ENCODE results near the gene PHKG2. TPM values are rescaled to one million over a fixed set of nuclear protein-coding genes. Genes with fewer than 3 reads are reported as not detected.

The PHKG2 gene
- total RNA-seq: 16.4 and 20.8 TPM in 2 replicates

GRCh38 chr16:30747799-30748633 is at the start of gene PHKG2:
Gene PHKG2 (plus strand): TSS chr16:30748425. CDS start chr16:30748821, 396 bp downstream.

GRCh38 chr16:30698816-30699614 is 49.2 kb upstream of the PHKG2 start, which contains the start of gene SRCAP:
Gene SRCAP (plus strand): TSS chr16:30699171. CDS start chr16:30700825, 1,654 bp downstream.

GRCh38 chr16:30761928-30762902 is 14.0 kb downstream of the PHKG2 start, which contains the start of the genes CFAP119 and RNF40:
Gene CFAP119 (minus strand): TSS chr16:30762062. CDS start chr16:30761748, 314 bp downstream.
Gene RNF40 (plus strand): TSS chr16:30762322. CDS start chr16:30762546, 224 bp downstream.

GRCh38 chr16:30786936-30787612 is 38.8 kb downstream of the PHKG2 start, which contains the start of gene ZNF629:
Gene ZNF629 (minus strand): TSS chr16:30787205. CDS start chr16:30784482, 2,723 bp downstream.

Other genes with a start within 250 kb of the PHKG2 start
- 12.8 and 16.0 TPM in 2 replicates for gene ZNF768, start 221.9 kb upstream of the PHKG2 start, total RNA-seq
- 7.6 and 9.5 TPM in 2 replicates for gene ZNF747, start 213.6 kb upstream of the PHKG2 start, total RNA-seq
- 4.2 and 4.8 TPM in 2 replicates for gene ZNF764, start 190.1 kb upstream of the PHKG2 start, total RNA-seq
- gene ZNF688, start 176.7 kb upstream of the PHKG2 start, total RNA-seq: 4.8 and 7.6 TPM in 2 replicates
- 11.6 TPM in 2 replicates for gene ZNF785, start 162.7 kb upstream of the PHKG2 start, total RNA-seq
- gene ZNF689, start 138.0 kb upstream of the PHKG2 start, total RNA-seq: 3.6 TPM in 2 replicates
- 8.0 and 8.7 TPM in 2 replicates for gene PRR14, start 97.5 kb upstream of the PHKG2 start, total RNA-seq
- gene FBRS, start 90.0 kb upstream of the PHKG2 start, total RNA-seq: 20.5 and 27.5 TPM in 2 replicates
- gene SRCAP, start 49.3 kb upstream of the PHKG2 start, total RNA-seq: 19.3 and 48.8 TPM in 2 replicates
- gene CFAP119, start 13.6 kb downstream of the PHKG2 start, total RNA-seq: 1.2 and 1.4 TPM in 2 replicates
- 63.5 and 93.2 TPM in 2 replicates for gene RNF40, start 13.9 kb downstream of the PHKG2 start, total RNA-seq
- 6.8 and 10.7 TPM in 2 replicates for gene ZNF629, start 38.8 kb downstream of the PHKG2 start, total RNA-seq
- 25.5 and 26.6 TPM in 2 replicates for gene BCL7C, start 145.7 kb downstream of the PHKG2 start, total RNA-seq
- 2.7 and 4.4 TPM in 2 replicates for gene CTF1, start 148.2 kb downstream of the PHKG2 start, total RNA-seq
- 25.2 and 25.5 TPM in 2 replicates for gene FBXL19, start 175.1 kb downstream of the PHKG2 start, total RNA-seq
- gene ORAI3, start 200.6 kb downstream of the PHKG2 start, total RNA-seq: 36.4 and 49.0 TPM in 2 replicates
- 1.8 and 4.9 TPM in 2 replicates for gene SETD1A, start 209.3 kb downstream of the PHKG2 start, total RNA-seq
- 11.6 and 13.4 TPM in 2 replicates for gene HSD3B7, start 236.8 kb downstream of the PHKG2 start, total RNA-seq

Data from smooth muscle cell of the umbilical artery (primary cell).